GM12875 (cell line): ENCODE data around the gene EML4.
"Not testable (repeated sequence)": the region's sequence is repeated elsewhere in the genome, so short reads cannot be mapped to it uniquely, and the experiment has no call there.

Experiments used
- H3K4me3 ChIP-seq: one replicate; pipeline ENCODE4 v1.5.1; 2011; ENCODE audit warnings: low read depth, low read length, control low read depth
- TF ChIP-seq, protein P1 (sequence below): IDR thresholded peaks from 2 replicates; pipeline ENCODE4 v1.5.1; 2011; ENCODE audit warnings: low read depth, mild to moderate bottlenecking, control low read depth, inconsistent platforms, low read length, moderate library complexity, borderline replicate concordance; ENCODE audit not compliant: insufficient read depth

EML4 gene

DNA sequence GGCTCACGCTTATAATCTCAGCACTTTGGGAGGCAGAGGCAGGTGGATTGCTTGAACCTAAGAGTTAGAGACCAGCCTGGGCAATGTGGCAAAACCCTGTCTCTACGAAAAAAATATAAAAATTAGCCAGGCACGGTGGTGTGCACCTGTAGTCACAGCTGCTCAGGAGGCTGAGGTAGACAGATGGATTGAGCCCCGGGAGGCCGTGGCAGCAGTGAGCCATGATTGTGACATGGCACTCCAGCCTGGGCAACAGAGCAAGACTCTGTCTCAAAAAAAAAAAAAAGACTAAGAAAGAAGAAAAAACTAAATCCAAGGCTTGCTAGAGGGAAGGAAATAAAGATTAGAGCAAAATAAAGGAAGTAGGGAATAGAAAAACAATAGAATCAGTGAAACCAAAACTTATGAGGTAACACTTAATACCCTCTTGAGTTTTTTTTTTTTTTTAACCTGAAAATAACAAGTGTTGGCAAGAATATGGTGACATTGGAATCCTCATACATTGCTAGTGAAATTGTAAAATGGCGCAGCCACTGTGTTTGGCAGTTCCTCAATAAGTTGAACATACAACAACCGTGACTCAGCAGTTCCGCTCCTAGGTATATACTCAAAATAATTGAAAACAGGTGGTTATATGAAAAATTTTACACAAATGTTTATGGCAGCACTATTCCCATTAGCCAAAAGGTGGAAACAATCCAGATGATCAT is 85.2 kb downstream of the EML4 start:
- TF ChIP-seq, protein P1, sequence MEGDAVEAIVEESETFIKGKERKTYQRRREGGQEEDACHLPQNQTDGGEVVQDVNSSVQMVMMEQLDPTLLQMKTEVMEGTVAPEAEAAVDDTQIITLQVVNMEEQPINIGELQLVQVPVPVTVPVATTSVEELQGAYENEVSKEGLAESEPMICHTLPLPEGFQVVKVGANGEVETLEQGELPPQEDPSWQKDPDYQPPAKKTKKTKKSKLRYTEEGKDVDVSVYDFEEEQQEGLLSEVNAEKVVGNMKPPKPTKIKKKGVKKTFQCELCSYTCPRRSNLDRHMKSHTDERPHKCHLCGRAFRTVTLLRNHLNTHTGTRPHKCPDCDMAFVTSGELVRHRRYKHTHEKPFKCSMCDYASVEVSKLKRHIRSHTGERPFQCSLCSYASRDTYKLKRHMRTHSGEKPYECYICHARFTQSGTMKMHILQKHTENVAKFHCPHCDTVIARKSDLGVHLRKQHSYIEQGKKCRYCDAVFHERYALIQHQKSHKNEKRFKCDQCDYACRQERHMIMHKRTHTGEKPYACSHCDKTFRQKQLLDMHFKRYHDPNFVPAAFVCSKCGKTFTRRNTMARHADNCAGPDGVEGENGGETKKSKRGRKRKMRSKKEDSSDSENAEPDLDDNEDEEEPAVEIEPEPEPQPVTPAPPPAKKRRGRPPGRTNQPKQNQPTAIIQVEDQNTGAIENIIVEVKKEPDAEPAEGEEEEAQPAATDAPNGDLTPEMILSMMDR: no peak
- no peak overlapping the region for H3K4me3 ChIP-seq

DNA sequence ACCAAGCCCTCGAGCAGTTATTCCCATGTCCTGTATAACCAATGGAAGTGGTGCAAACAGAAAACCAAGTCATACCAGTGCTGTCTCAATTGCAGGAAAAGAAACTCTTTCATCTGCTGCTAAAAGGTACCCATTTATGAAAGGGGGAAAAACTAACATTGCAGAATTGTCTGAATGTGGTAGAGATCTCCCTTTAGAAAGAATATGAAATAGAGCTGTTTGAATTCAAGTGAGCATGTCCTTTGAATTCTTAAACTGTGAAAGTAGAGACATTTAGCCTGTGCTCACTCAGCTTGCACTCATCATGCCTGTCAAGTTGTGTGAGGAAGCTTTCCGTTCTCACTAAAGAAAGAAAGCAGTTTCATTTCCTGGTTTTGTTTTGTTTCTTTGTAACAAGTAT is 87.4 kb downstream of the EML4 start:
- TF ChIP-seq, protein P1: no peak
- no peak overlapping the region for H3K4me3 ChIP-seq

DNA sequence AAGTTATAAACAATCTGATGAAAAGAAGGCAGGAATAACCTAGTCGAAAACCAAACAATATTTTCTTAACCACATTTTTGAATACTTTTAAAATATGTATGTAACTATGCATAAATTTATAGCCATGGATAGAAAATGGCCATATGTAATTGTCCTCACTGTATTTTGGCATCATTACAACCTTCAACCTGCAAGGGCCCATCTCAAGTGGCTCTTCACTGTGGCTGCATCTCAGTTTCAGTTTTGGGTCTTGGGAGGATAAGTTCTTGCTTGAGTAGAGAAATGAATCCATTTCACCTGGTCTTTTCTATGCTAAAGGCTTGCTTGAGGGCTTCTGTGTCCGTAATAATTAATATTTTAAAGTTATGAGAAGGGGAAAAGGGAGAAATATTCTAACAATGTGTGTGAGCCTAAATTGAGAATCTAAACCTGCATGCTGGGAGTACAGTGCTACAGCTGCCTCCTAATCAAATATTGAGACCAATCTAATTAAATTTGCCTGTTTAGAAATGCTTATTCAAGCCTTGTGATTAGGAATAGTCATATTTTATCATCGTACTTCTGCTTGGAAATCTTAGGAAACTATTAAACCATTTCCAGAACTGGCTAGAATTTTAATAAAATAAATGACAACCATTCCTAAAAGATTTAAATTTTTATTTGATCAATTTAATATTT is 92.5 kb downstream of the EML4 start:
- H3K4me3 ChIP-seq: no peak overlapping the region
- TF ChIP-seq, protein P1: no peak

DNA sequence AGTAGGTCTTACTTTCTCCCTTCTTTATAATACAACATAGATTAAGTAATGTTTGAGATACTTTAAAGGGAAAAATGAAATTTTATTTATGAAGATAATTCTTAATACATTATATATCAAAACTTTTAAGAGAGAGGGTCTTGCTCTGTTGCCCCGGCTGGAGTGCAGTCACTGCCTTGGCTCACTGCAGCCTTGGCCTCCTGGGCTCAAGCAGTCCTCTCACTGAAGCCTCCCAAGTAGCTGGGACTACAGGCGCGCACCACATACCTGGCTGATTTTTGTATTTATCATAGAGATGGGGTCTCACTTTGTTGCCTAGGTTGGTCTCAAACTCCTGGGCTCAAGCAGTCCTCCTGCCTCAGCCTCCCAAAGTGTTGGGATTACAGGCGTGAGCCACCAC is 97.1 kb downstream of the EML4 start:
- H3K4me3 ChIP-seq: no peak overlapping the region
- TF ChIP-seq, protein P1: no peak

DNA sequence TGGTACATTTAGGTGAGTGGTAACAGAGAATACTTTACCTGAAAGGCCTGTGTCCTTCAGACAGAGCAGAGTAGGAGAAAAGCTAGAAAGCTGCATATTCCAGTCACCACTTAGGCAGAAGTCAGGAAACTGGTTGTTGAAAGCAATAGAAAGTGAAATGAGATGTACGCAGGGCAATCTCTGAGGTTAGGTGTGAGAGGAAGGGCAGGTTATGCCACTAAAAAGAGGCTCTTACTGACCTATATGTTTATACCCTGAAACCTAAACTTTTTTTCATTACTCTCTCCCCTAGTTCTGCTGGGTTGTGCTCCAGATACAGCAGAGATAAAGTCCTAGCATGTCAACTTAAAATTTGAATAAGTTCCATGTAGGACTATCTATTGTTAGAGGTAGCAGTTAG is 98.4 kb downstream of the EML4 start:
- TF ChIP-seq, protein P1: no peak

DNA sequence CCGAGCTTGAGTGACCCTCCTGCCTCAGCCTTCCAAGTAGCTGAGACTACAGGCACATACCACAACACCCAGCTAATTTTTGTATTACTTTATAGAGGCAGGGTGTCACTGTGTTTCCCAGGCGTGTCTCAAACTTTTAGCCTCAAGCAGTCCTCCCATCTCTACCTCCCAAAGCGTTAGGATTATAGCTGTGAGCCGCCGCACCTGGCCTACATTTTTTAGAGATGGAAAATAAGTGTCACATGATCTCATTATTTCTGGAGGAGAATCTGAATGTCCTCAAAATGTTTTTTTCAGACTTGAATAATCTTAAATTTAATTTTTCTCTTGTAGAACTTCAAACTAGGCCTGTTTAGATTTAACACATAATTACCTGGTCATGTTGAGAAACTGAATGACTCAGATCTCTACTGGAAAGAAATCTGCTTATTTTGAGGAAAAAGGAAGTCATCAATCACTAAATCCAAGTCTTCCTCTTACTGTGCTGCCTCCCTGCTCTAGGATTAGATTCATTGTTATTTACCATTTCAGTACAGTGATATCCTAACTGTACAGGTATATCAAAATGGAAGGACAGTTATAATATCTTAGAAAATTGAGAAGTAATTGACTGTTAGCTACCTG is 99.5 kb downstream of the EML4 start:
- TF ChIP-seq, protein P1: no peak
- H3K4me3 ChIP-seq: no peak overlapping the region

More for the DNA sequence above, 98.4 kb downstream of the EML4 start:
- no peak overlapping the region for H3K4me3 ChIP-seq

DNA sequence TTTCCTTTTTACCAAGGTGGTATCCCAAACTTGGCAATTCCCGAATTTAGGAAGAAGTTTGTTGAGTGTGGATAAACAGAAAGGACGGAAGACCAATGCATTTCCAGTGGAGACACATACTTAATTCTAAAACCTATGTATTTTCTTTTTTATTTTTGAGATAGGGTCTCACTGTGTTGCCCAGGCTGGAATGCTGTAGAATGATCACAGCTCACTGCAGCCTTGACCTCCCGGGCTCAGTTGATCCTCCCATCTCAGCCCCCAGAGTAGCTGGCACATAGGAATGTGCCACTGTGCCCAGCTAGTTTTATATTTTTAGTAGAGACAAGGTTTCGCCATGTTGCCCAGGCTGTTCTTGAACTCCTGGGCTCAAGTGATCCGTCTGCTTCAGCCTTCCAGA is 101.6 kb downstream of the EML4 start:
- no peak overlapping the region for H3K4me3 ChIP-seq
- TF ChIP-seq, protein P1: no peak

DNA sequence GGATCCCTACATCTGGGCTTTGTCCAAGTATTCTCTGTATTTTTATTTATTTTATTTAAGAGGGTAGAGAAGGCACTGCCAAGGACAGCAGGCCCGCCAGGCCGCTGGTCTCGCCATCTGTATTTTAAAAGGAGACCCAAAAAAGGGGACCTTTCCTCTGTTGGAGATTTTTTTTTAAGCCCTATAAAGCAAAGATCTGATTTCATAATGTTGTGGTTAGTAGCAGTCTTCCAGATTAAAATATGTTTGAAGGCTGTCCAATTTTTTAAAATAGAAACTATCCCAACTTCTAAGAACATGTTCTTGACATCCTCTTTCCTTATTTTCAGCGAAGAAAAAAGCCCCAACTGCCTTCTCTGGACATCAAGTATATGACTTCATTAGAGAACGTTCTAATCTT is 102.1 kb downstream of the EML4 start:
- not testable (repeated sequence) for H3K4me3 ChIP-seq
